PC-3 (cell line): Measurements from ENCODE around the gene SLC16A8. TPM values are rescaled to one million over a fixed set of nuclear protein-coding genes. Genes with fewer than 3 reads are reported as not detected.

Experiments used
- ATAC-seq: fragments of 200-7000 bp; cut with Tn5 transposase; 2 replicates; pipeline ENCODE4 v1.9.1; 2020; ENCODE audit warnings: mild to moderate bottlenecking, moderate library complexity
- BruUV-seq: library from RNA; stranded (reverse); fragments of 400-500 nt; replicated peaks from 2 replicates; lab custom pipeline; 2021; lab: Mats Ljungman, UMichigan
- CTCF ChIA-PET: fragments of 300-600 bp; sonication (Branson Sonifier 250); formaldehyde crosslinking; loops from one replicate; lab custom pipeline; 2022; ENCODE audit warnings: antibody characterized with exemption; lab: Charles Lee
- POLR2A ChIA-PET: fragments of 300-600 bp; sonication (Branson Sonifier 250); formaldehyde crosslinking; loops from one replicate; lab custom pipeline; 2022; ENCODE audit warnings: antibody characterized with exemption; ENCODE audit not compliant: unreplicated experiment; lab: Charles Lee
- DNase-seq: peaks from one replicate; pipeline ENCODE4 v3.0.0-alpha.2; 2015
- H2AFZ ChIP-seq: fragments of 300-600 bp; sonication (generic); 2 replicates; pipeline ENCODE4 v1.6.0; 2016; ENCODE audit warnings: antibody characterized with exemption, low read length
- H3F3A ChIP-seq: fragments of 300-600 bp; sonication (generic); one replicate; pipeline ENCODE4 v1.6.0; 2017; ENCODE audit warnings: antibody characterized with exemption, low read length, control low read depth, mild to moderate bottlenecking; ENCODE audit not compliant: unreplicated experiment
- H3K27ac ChIP-seq: fragments of 300-600 bp; sonication (generic); 2 replicates; pipeline ENCODE4 v1.5.1; 2016; ENCODE audit warnings: mild to moderate bottlenecking, low read length
- H3K27me3 ChIP-seq: fragments of 300-600 bp; sonication (generic); 2 replicates; pipeline ENCODE4 v1.6.1; 2016; ENCODE audit warnings: low read length, mixed read lengths
- H3K36me3 ChIP-seq: fragments of 300-600 bp; sonication (generic); 2 replicates; pipeline ENCODE4 v1.6.1; 2016; ENCODE audit warnings: low read depth, mixed run types, low read length, mixed read lengths
- H3K4me1 ChIP-seq: fragments of 300-600 bp; sonication (generic); 2 replicates; pipeline ENCODE4 v1.5.1; 2016; ENCODE audit warnings: low read length; ENCODE audit not compliant: insufficient read depth
- H3K4me2 ChIP-seq: fragments of 300-600 bp; sonication (generic); 2 replicates; pipeline ENCODE4 v1.6.0; 2016; ENCODE audit warnings: low read length
- H3K4me3 ChIP-seq: fragments of 300-600 bp; sonication (generic); 2 replicates; pipeline ENCODE4 v1.5.1; 2016; ENCODE audit warnings: mild to moderate bottlenecking, low read length, mixed read lengths
- H3K79me2 ChIP-seq: fragments of 300-600 bp; sonication (generic); 2 replicates; pipeline ENCODE4 v1.6.1; 2017; ENCODE audit warnings: low read length, mixed read lengths
- H3K9ac ChIP-seq: fragments of 300-600 bp; sonication (generic); 2 replicates; pipeline ENCODE4 v1.6.0; 2016; ENCODE audit warnings: mild to moderate bottlenecking, low read length
- H3K9me2 ChIP-seq: fragments of 300-600 bp; sonication (generic); replicated peaks from 2 replicates; pipeline ENCODE4 v1.6.1; 2016; ENCODE audit warnings: mixed run types, low read length, mixed read lengths
- H3K9me3 ChIP-seq: fragments of 300-600 bp; sonication (generic); 2 replicates; pipeline ENCODE4 v1.6.1; 2016; ENCODE audit warnings: low read length, mixed read lengths
- H4K20me1 ChIP-seq: fragments of 300-600 bp; sonication (generic); 2 replicates; pipeline ENCODE4 v1.6.1; 2016; ENCODE audit warnings: low read length, mixed read lengths
- CTCF ChIP-seq: fragments of 300-600 bp; sonication (generic); conservative IDR thresholded peaks from 2 replicates; pipeline ENCODE4 v1.5.1; 2017; ENCODE audit warnings: antibody characterized with exemption, low read depth, mild to moderate bottlenecking, low read length
- EZH2 ChIP-seq: fragments of 300-600 bp; sonication (generic); IDR thresholded peaks from one replicate; pipeline ENCODE4 v1.6.1; 2017; ENCODE audit warnings: antibody characterized with exemption, mild to moderate bottlenecking, low read length; ENCODE audit not compliant: unreplicated experiment
- EZH2phosphoT487 ChIP-seq: fragments of 300-600 bp; sonication (generic); IDR thresholded peaks from 2 replicates; pipeline ENCODE4 v1.6.1; 2018; ENCODE audit warnings: mild to moderate bottlenecking, antibody characterized with exemption, low read length, borderline replicate concordance
- intact Hi-C: fragments of 100-400 bp; cut with micrococcal nuclease; formaldehyde crosslinking; loops from 2 replicates; pipeline ENCODE4 v1.9.0; 2023
- total RNA-seq: library from RNA; depleted of rRNA; stranded (reverse); fragments of >200 nt; gene quantifications from 2 replicates; pipeline ENCODE4 v1.2.3, GENCODE V29; 2014

SLC16A8 gene
- total RNA-seq, 1 experiment from 2014 or later = not detected

- no peaks in the 10 kb centered on the region for H3K9me2 ChIP-seq
- H3K27ac ChIP-seq = no peak overlapping the region
- DNase-seq = no peak
- no peaks in the 10 kb centered on the region for H3K4me1 ChIP-seq
- intact Hi-C loops = no loop called here
- H3K36me3 ChIP-seq = no peaks in the 10 kb centered on the region
- no peak overlapping the region for H3K4me3 ChIP-seq
- H3K27me3 ChIP-seq = no peaks in the 10 kb centered on the region
- no peak overlapping the region for H3K9ac ChIP-seq
- no peak overlapping the region for H2AFZ ChIP-seq
- H3K4me2 ChIP-seq = no peak overlapping the region
- POLR2A ChIA-PET = no interaction called here
- no peaks in the 10 kb centered on the region for H3K9me3 ChIP-seq
- no peaks in the 10 kb centered on the region for H3F3A ChIP-seq
- no TSS peak for BruUV-seq
- no peaks in the 10 kb centered on the region for H4K20me1 ChIP-seq
- TF ChIP-seq EZH2phosphoT487 (no peak), EZH2 (no peak), CTCF (no peak)
- CTCF ChIA-PET = no interaction called here
- no peaks in the 10 kb centered on the region for H3K79me2 ChIP-seq
- no peak for ATAC-seq
Measured at GRCh38 chr22:38041760-38042487, 42.1 kb downstream of the SLC16A8 start.

- no peak for TF ChIP-seq EZH2
- TF ChIP-seq CTCF = no peak
- TF ChIP-seq EZH2phosphoT487 = no peak
- no peak for ATAC-seq
Measured at GRCh38 chr22:38040953-38041759, 42.8 kb downstream of the SLC16A8 start.

More at GRCh38 chr22:38040953-38041759, 42.8 kb downstream of the SLC16A8 start:
- H3K79me2 ChIP-seq = no peaks in the 10 kb centered on the region
- H4K20me1 ChIP-seq = no peaks in the 10 kb centered on the region
- no peaks in the 10 kb centered on the region for H3K9me2 ChIP-seq
- no peaks in the 10 kb centered on the region for H3F3A ChIP-seq
- H3K27me3 ChIP-seq = no peaks in the 10 kb centered on the region
- ChIA-PET CTCF (no interaction called here), POLR2A (no interaction called here)
- BruUV-seq = no TSS peak
- no peak overlapping the region for H3K4me3 ChIP-seq
- H3K9ac ChIP-seq = no peak overlapping the region
- no peak for DNase-seq
- no peak overlapping the region for H2AFZ ChIP-seq
- intact Hi-C loops = no loop called here
- H3K4me2 ChIP-seq = no peak overlapping the region
- no peaks in the 10 kb centered on the region for H3K36me3 ChIP-seq
- no peak overlapping the region for H3K27ac ChIP-seq
- no peaks in the 10 kb centered on the region for H3K9me3 ChIP-seq
- H3K4me1 ChIP-seq = no peaks in the 10 kb centered on the region
